ENCODE measurements around the gene RGS7.
"Not testable (repeated sequence)": the region's sequence is repeated elsewhere in the genome, so short reads cannot be mapped to it uniquely, and the experiment has no call there.

RGS7 gene

DNA sequence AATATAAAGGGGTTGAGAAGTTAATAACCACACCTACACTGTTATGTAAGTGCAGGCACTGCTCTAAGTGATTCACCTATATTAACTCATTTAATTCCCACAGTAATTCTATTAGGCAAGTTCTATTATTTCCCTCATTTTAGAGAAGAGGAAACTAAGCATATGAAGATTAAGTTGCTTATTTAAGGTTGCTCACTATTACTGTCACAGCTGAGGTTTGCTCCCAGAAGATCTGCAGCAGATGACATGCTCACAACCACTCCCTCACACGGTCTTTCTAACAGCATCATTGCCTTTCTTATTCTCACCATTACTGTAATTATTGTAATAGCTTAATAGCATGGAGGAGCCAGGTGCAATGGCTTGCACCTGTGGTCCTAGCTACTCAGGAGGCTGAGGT is 548.6 kb downstream of the RGS7 start:
- H3K27me3 Mint-ChIP-seq = no peaks in the 10 kb centered on the region
- peaks cover 1 to 6% of the 10 kb centered on the region in 2 donors for H3K9me3 Mint-ChIP-seq
- no peaks in the 10 kb centered on the region for H3K36me3 Mint-ChIP-seq (ENCODE audit: insufficient read depth)
- no peak overlapping the region for H3K27ac Mint-ChIP-seq
- DNase-seq (no peak), ATAC-seq (replicated peaks) (no peak)
- H3K4me3 Mint-ChIP-seq = no peak overlapping the region
- H3K4me1 Mint-ChIP-seq (ENCODE audit: low read depth in 2 of 2) = no peaks in the 10 kb centered on the region

DNA sequence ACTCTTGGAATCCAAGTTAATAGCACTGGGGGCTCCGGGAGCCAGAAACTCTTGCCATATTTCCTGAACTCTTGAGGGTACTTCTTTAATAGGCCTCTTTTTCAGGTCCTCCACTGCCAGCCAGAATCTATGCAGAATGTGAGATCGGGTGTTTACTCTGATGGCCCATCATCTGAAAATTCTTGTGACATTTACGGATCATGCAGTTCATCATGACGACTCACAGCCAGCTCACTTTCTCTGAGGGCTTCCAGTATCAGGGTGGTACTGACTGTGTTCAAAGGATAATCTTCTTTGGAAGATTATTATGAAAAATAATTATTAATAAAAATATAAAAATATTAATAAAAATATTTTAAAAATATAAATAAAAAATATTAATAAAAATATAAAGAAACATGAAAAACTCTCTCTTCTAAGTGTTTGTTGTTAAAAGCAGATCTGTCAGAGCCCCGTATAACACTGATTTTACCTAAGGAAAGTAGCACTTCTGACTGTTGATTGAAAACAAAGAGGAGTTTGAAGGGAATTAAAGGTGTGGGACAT is 550.7 kb downstream of the RGS7 start:
- H3K27me3 Mint-ChIP-seq = no peaks in the 10 kb centered on the region
- no peaks in the 10 kb centered on the region for H3K4me1 Mint-ChIP-seq (ENCODE audit: low read depth in 2 of 2)
- H3K4me3 Mint-ChIP-seq = no peak overlapping the region
- ATAC-seq (replicated peaks) (no peak), DNase-seq (no peak)
- no peak overlapping the region for H3K27ac Mint-ChIP-seq
- no peaks in the 10 kb centered on the region for H3K36me3 Mint-ChIP-seq (ENCODE audit: insufficient read depth)
- peaks cover 2 to 6% of the 10 kb centered on the region in 2 donors for H3K9me3 Mint-ChIP-seq

DNA sequence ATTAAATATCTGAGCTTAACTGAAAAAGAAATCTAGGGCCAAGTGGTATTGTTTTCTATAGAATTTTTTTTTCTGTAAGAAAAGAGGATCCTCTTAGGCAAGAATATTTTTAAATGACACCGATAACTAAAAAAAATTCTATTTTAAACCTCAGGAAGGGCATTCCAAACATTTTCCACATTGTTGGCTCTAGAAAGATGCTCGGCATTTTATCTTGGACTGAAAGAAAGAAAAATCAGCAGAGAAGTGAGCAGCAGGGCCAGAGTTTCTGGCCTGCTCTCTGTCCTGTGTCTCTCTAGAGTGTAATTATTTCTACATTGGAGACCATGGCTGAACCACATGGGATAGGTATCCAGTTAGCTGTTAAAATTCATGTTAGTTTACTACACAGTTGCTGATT is 552.5 kb downstream of the RGS7 start:
- H3K36me3 Mint-ChIP-seq (ENCODE audit: insufficient read depth) = no peaks in the 10 kb centered on the region
- no peaks in the 10 kb centered on the region for H3K4me1 Mint-ChIP-seq (ENCODE audit: low read depth in 2 of 2)
- H3K27ac Mint-ChIP-seq = no peak overlapping the region
- DNase-seq = no peak
- H3K9me3 Mint-ChIP-seq = peaks cover 3 to 6% of the 10 kb centered on the region in 2 donors
- no peak overlapping the region for H3K4me3 Mint-ChIP-seq
- H3K27me3 Mint-ChIP-seq = no peaks in the 10 kb centered on the region
- ATAC-seq (replicated peaks) = no peak

DNA sequence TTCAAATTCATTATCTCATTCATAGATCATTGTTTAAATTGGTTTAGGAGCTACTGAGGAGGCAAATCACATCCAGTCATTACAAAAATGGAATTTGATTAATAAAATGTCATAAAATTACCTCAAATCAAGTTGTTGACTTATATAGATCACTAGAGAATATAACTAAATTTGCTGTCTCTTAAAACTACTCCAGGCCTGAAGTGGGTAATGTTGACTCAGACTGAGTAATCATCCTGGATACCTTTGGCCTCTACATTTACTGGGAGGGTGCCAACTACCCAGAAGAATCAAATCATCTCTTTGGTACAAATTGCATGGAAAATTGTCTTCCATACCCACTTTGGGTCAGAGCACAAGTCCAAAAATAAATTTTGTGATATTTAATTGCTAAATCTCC is 553.9 kb downstream of the RGS7 start:
- DNase-seq (no peak), ATAC-seq (replicated peaks) (no peak)
- H3K4me1 Mint-ChIP-seq (ENCODE audit: low read depth in 2 of 2) = no peaks in the 10 kb centered on the region

DNA sequence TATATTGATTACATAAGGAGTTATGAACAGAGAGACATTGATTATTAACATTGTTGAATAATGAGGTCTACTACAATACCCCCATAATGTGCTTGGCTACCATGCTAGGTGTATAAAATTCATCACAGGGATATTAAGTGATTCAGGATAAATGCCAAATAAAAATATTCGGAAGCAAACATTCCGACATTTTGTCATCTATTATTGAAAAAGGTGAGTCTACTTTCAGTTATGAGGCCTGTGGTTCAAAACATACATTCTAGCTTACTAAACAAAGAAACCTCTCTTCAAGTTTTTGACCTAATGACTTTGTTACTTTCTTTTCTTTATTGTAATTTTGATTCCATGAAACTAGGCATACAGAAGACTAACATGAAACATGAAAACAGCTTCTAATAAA is 554.7 kb downstream of the RGS7 start:
- Mint-ChIP-seq H3K36me3 (ENCODE audit: insufficient read depth) (no peaks in the 10 kb centered on the region), H3K4me3 (no peak overlapping the region), H3K27me3 (no peaks in the 10 kb centered on the region), H3K27ac (no peak overlapping the region), H3K9me3 (peaks cover 3 to 6% of the 10 kb centered on the region in 2 donors), H3K4me1 (ENCODE audit: low read depth in 2 of 2) (no peaks in the 10 kb centered on the region)
- DNase-seq (no peak), ATAC-seq (replicated peaks) (no peak)

More for the DNA sequence above, 553.9 kb downstream of the RGS7 start:
- Mint-ChIP-seq H3K4me3 (no peak overlapping the region), H3K27me3 (no peaks in the 10 kb centered on the region), H3K36me3 (ENCODE audit: insufficient read depth) (no peaks in the 10 kb centered on the region), H3K27ac (no peak overlapping the region), H3K9me3 (peaks cover 3 to 6% of the 10 kb centered on the region in 2 donors)

DNA sequence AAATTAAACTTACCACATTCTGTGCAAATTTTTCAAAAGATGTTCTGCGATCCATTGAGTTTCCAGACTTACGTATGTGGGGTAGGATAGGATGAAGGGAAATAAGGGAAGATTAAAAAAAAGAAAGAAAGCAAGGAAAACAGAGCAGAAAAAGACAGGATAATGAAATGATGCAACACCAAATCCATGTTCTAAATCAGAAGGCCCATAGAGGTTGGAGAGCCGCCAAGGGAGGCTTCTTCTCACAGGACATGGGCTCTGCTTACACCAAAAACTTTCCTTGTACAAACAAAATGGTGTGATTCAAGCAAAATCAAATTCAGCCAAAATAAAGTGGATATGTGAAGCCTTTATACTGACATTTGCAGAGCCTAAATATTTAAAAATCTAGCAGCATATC is 555.6 kb downstream of the RGS7 start:
- Mint-ChIP-seq H3K27me3 (no peaks in the 10 kb centered on the region), H3K4me3 (no peak overlapping the region), H3K9me3 (peaks cover 2 to 5% of the 10 kb centered on the region in 2 donors), H3K27ac (no peak overlapping the region), H3K4me1 (ENCODE audit: low read depth in 2 of 2) (no peaks in the 10 kb centered on the region), H3K36me3 (ENCODE audit: insufficient read depth) (no peaks in the 10 kb centered on the region)
- ATAC-seq (replicated peaks) (no peak), DNase-seq (no peak)

DNA sequence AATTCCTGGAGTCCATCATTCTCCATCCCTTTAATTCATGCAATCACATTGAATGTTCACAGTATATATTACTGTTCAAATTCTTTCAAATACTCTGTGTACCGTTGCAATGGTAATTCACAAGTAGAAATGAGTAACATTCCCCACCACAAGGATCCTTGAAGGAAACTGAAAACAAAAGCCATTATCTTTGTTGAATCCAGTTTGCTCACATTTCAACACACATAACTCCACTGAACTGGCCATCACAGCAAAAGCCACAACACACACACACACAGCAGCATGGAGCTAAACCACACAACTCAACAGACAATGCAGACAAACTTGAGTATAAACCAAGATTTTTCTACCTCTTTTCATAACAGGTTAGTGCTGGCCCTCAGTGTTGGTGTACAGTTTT is 556.7 kb downstream of the RGS7 start:
- DNase-seq (no peak), ATAC-seq (replicated peaks) (no peak)
- Mint-ChIP-seq H3K27me3 (no peaks in the 10 kb centered on the region), H3K4me3 (no peak overlapping the region), H3K27ac (no peak overlapping the region), H3K9me3 (peaks cover 0 to 5% of the 10 kb centered on the region in 2 donors), H3K36me3 (ENCODE audit: insufficient read depth) (no peaks in the 10 kb centered on the region), H3K4me1 (ENCODE audit: low read depth in 2 of 2) (no peaks in the 10 kb centered on the region)

DNA sequence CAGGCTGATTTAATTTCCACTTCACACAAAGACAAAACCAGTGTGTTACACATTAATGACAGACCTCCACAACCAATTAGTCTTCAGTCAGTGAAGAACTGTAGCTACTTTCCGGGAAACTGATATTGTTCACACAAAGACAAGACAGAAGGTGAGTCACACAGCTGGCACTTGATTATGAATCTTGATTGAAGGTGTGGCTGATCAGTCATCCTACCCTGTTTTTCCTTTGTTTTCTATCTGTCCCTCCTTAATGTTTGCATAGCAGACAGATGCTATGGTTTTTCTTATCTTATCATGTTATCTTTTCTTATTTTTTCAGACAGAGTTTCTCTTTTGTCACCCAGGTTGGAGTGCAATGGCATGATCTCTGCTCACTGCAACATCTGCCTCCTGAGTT is 560.0 kb downstream of the RGS7 start:
- H3K4me3 Mint-ChIP-seq = no peak overlapping the region
- DNase-seq (no peak), ATAC-seq (replicated peaks) (no peak)
- peaks cover 5 to 8% of the 10 kb centered on the region in 2 donors for H3K9me3 Mint-ChIP-seq
- no peaks in the 10 kb centered on the region for H3K27me3 Mint-ChIP-seq
- no peaks in the 10 kb centered on the region for H3K4me1 Mint-ChIP-seq (ENCODE audit: low read depth in 2 of 2)
- H3K36me3 Mint-ChIP-seq (ENCODE audit: insufficient read depth) = no peaks in the 10 kb centered on the region
- H3K27ac Mint-ChIP-seq = no peak overlapping the region

DNA sequence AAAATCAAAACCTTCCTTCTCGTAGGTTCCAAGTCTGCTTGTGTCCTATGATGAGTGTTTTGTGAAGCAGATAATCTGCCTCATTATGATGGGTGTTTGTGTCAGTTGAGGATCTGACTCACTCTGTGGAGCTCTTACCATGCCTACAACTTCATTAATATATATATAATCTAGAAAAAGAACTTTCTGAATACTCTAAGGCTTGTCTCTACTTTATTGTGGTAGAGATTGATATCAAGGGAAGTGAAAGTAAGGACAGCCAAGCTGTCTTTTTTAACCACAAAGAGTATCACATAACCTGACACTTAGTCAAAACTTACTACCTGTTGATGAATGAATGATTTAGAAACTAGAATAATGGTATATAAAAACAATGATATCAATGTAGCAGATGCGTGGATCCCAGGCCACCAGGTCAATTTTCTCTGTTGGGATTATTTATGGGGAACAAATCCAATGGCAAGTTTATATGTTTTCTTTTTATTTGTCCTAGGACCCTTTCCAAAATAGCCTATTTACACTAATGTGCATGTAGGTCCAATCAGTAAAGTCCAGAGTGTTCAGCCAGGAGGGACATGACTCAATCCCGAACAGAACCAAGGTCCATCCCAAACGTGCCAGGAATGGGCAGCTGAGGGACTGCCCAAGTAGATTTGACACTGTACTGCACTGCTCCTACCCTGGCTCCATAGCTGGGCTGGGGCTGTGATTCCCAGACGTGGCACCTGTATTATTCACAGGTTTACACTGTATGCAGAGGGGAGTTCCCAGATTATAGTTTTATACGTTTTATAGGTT is 562.8 kb downstream of the RGS7 start:
- Mint-ChIP-seq H3K4me1 (ENCODE audit: low read depth in 2 of 2) (no peaks in the 10 kb centered on the region), H3K9me3 (peaks cover 5% of the 10 kb centered on the region in 2 donors), H3K4me3 (no peak overlapping the region), H3K27ac (no peak overlapping the region), H3K27me3 (no peaks in the 10 kb centered on the region), H3K36me3 (ENCODE audit: insufficient read depth) (no peaks in the 10 kb centered on the region)
- ATAC-seq (replicated peaks) (no peak), DNase-seq (no peak)

DNA sequence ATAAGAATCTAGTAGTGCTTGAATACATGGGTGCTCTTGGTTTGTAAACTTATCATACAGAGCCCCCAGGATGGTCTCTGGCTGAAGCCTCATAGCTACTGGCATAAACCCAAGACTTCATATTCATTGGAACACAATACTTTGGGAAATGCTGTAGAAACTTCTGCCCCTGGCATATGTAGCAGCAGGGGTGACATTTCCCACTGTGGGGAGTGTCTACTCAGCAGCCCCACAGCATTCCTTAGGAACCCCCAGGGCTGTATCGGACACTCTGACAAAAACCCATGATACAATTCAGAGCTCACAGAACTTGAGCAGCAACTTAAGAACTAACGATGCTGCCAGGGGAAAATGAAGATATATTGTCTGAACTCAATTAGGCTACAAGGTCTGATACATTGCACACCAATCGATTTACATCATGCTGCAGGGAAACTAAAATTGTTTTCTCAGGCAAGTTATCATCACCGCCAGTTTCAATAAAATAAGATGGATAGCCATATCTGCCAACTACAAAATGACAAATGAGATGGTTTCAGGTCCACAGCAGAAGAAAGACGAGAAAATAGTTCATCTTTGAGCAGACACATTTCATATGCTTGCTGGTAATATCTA is 564.0 kb downstream of the RGS7 start:
- Mint-ChIP-seq H3K27me3 (no peaks in the 10 kb centered on the region), H3K9me3 (peaks cover 5% of the 10 kb centered on the region in 2 donors), H3K4me1 (ENCODE audit: low read depth in 2 of 2) (no peaks in the 10 kb centered on the region), H3K36me3 (ENCODE audit: insufficient read depth) (no peaks in the 10 kb centered on the region), H3K4me3 (no peak overlapping the region), H3K27ac (no peak overlapping the region)
- DNase-seq (no peak), ATAC-seq (replicated peaks) (no peak)

DNA sequence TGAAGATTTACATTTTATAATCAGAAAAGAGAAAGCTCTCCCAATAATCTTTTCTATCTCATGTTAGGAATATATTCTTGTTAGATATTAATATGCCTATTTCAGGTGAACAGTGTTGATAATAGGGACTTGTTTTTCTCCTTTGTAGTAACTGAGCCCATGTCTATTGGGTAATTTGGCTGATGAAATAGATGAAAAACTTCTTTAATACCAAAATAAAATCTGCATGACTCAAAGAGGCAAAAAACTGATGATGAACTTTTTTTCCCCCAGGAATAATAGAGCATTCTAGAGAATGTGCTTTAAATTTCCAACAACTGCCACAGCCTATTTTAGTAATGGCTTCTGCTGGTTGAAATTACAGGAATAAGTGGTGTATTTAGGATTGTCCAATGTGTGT is 566.1 kb downstream of the RGS7 start:
- Mint-ChIP-seq H3K36me3 (ENCODE audit: insufficient read depth) (no peaks in the 10 kb centered on the region), H3K4me3 (no peak overlapping the region), H3K4me1 (ENCODE audit: low read depth in 2 of 2) (no peaks in the 10 kb centered on the region), H3K27me3 (no peaks in the 10 kb centered on the region), H3K27ac (no peak overlapping the region), H3K9me3 (peaks cover 3 to 5% of the 10 kb centered on the region in 2 donors)
- DNase-seq = no peak
- no peak for ATAC-seq (replicated peaks)

DNA sequence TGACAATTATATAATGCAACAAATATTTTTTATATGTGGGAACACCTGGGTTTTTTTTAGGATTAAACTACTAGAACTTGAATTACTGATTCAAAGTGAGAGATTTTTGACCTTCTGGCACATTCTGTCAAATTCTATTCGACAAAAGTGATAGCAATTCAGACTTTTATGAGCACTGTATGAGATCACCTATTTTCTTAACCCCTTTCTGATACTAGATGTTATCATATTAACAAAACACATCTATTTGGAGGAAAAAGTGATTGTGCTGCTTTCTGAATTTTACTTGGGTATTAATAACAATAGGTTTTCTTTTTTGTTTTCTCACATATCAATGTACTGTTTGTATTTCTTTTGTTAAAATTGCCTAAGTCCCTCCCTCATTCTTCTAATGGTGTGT is 570.1 kb downstream of the RGS7 start:
- Mint-ChIP-seq H3K36me3 (ENCODE audit: insufficient read depth) (no peaks in the 10 kb centered on the region), H3K4me1 (ENCODE audit: low read depth in 2 of 2) (no peaks in the 10 kb centered on the region), H3K27me3 (no peaks in the 10 kb centered on the region)

DNA sequence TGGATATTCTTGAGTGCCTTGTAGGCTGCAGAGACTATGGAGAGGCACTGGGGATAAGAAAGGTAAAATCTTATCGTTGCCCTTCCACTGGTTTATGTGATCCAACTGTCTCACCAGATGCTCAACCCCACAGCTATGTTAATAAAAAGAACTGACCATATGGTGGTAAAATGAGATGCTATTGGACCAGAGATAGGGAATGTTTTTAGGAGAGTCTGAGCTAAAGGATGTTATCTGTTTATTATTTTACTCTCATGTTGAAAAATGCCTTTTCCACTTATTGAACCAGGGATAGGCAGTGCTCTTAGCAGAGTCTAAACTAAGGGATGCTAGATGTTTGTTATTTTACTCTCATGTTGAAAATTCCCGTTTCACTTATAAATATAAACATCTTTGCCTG is 572.2 kb downstream of the RGS7 start:
- Mint-ChIP-seq H3K4me1 (ENCODE audit: low read depth in 2 of 2) (no peaks in the 10 kb centered on the region), H3K9me3 (peaks cover 0 to 2% of the 10 kb centered on the region in 2 donors), H3K27ac (no peak overlapping the region), H3K4me3 (no peak overlapping the region), H3K27me3 (no peaks in the 10 kb centered on the region), H3K36me3 (ENCODE audit: insufficient read depth) (no peaks in the 10 kb centered on the region)
- no peak for DNase-seq
- no peak for ATAC-seq (replicated peaks)

More for the DNA sequence above, 570.1 kb downstream of the RGS7 start:
- peaks cover 0 to 2% of the 10 kb centered on the region in 2 donors for H3K9me3 Mint-ChIP-seq
- no peak overlapping the region for H3K27ac Mint-ChIP-seq
- DNase-seq (no peak), ATAC-seq (replicated peaks) (no peak)
- H3K4me3 Mint-ChIP-seq = no peak overlapping the region

DNA sequence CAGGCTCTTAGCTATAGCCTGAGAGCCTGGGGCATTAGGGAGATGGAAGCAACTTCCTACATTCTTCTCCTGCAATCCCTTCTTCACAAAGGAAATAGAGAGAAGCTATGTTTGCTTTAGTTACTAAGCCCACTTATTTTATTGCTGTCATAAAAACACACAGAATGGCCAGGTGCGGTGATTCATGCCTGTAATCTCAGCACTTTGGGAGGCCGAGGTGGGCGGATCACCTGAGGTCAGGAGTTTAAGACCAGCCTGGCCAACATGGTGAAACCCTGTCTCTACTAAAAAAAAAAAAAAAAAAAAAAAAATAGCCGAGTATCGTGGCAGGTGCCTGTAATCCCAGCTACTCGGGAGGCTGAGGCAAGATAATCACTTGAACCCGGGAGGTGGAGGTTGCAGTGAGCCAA is 573.3 kb downstream of the RGS7 start:
- DNase-seq; H3K4me1 Mint-ChIP-seq (ENCODE audit: low read depth in 2 of 2); H3K9me3 Mint-ChIP-seq; H3K27me3 Mint-ChIP-seq; H3K36me3 Mint-ChIP-seq (ENCODE audit: insufficient read depth); ATAC-seq (replicated peaks); H3K27ac Mint-ChIP-seq; H3K4me3 Mint-ChIP-seq: not testable (repeated sequence)

All from effector memory CD8-positive, alpha-beta T cell (primary cell).